ENCODE measurements around the gene DCUN1D3.

DCUN1D3 gene

GRCh38 chr16:20874088-20874581 is 26.0 kb downstream of the DCUN1D3 start:
- Histone ChIP-seq H3K4me1 (ENCODE audit: control insufficient read depth, insufficient read depth, low read length) (no peaks in the 10 kb centered on the region), H3K9me3 (ENCODE audit: control insufficient read depth, insufficient read depth, low read length) (no peaks in the 10 kb centered on the region), H3K27ac (ENCODE audit: low read length) (no peak overlapping the region), H3K4me3 (ENCODE audit: low read length) (no peak overlapping the region), H3K27me3 (ENCODE audit: control insufficient read depth, insufficient read depth, low read length) (no peaks in the 10 kb centered on the region), H3K36me3 (ENCODE audit: control insufficient read depth, insufficient read depth, low read length) (no peaks in the 10 kb centered on the region)
- no CpG with 5 or more reads among the region's 4 CpGs for WGBS (ENCODE audit: insufficient coverage, insufficient read length)
- no peak for DNase-seq (ENCODE audit: low read depth, low spot score)

GRCh38 chr16:20873331-20873730 is 26.8 kb downstream of the DCUN1D3 start:
- H3K36me3 ChIP-seq (ENCODE audit: control insufficient read depth, insufficient read depth, low read length), result no peaks in the 10 kb centered on the region
- H3K27me3 ChIP-seq (ENCODE audit: control insufficient read depth, insufficient read depth, low read length), result no peaks in the 10 kb centered on the region
- WGBS (ENCODE audit: insufficient coverage, insufficient read length), result no CpG with 5 or more reads among the region's 3 CpGs
- H3K27ac ChIP-seq (ENCODE audit: low read length), result no peak overlapping the region
- H3K4me3 ChIP-seq (ENCODE audit: low read length), result no peak overlapping the region
- H3K4me1 ChIP-seq (ENCODE audit: control insufficient read depth, insufficient read depth, low read length), result no peaks in the 10 kb centered on the region
- H3K9me3 ChIP-seq (ENCODE audit: control insufficient read depth, insufficient read depth, low read length), result no peaks in the 10 kb centered on the region
- DNase-seq (ENCODE audit: low read depth, low spot score), result no peak

DNA sequence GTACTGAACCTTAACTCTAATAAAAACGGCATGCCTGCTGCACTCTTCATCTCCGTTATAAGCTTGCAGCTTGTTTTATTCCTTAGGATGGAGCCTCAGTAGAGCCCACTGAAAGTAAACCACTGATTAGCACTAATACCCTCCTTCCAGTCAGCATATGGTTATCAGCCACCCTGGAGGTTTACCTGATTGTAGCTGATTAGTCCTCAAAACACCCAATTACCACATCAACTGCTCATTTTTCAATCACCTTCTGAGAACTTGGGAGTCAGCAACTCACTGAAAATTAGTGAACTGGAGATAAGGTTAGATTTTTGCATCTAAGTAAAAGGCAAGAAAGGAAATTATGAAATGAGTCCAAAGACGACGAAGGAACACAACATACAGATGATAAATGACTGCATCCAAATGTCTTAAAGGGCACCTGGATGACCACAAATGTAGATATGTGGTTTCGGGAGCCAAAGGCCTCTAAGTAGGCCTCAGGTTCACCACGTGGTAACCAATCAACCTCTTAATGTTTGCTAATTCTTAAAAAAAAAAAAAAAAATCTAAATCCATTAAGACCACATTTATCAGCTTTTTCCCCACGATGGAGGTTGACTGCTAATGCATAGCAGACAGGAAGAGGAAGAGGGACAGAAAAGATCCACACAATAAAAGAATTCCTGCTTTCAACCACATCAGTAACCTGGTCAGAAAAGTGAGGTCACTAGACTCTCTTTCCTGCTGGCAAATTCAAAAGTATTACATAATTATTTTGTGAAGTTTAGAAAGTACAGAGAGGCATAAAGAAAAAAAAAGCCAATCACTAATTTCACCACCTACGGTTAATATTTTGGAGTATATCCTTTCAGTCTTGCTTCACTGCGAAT is 28.0 kb downstream of the DCUN1D3 start:
- no peaks in the 10 kb centered on the region for H3K9me3 ChIP-seq (ENCODE audit: control insufficient read depth, insufficient read depth, low read length)
- no peaks in the 10 kb centered on the region for H3K27me3 ChIP-seq (ENCODE audit: control insufficient read depth, insufficient read depth, low read length)
- H3K4me1 ChIP-seq (ENCODE audit: control insufficient read depth, insufficient read depth, low read length), result no peaks in the 10 kb centered on the region
- WGBS (ENCODE audit: insufficient coverage, insufficient read length), result no CpG with 5 or more reads among the region's 9 CpGs
- H3K27ac ChIP-seq (ENCODE audit: low read length), result no peak overlapping the region
- DNase-seq (ENCODE audit: low read depth, low spot score), result no peak
- no peak overlapping the region for H3K4me3 ChIP-seq (ENCODE audit: low read length)
- no peaks in the 10 kb centered on the region for H3K36me3 ChIP-seq (ENCODE audit: control insufficient read depth, insufficient read depth, low read length)

- no peak for DNase-seq (ENCODE audit: low read depth, low spot score)
- no peaks in the 10 kb centered on the region for H3K9me3 ChIP-seq (ENCODE audit: control insufficient read depth, insufficient read depth, low read length)
- peaks cover 1% of the 10 kb centered on the region for H3K4me1 ChIP-seq (ENCODE audit: control insufficient read depth, insufficient read depth, low read length)
- H3K4me3 ChIP-seq (ENCODE audit: low read length), result no peak overlapping the region
- H3K27ac ChIP-seq (ENCODE audit: low read length), result no peak overlapping the region
- H3K36me3 ChIP-seq (ENCODE audit: control insufficient read depth, insufficient read depth, low read length), result no peaks in the 10 kb centered on the region
- no CpG with 5 or more reads among the region's 2 CpGs for WGBS (ENCODE audit: insufficient coverage, insufficient read length)
- H3K27me3 ChIP-seq (ENCODE audit: control insufficient read depth, insufficient read depth, low read length), result no peaks in the 10 kb centered on the region
Measured at GRCh38 chr16:20871258-20871657, 28.9 kb downstream of the DCUN1D3 start.

- Histone ChIP-seq H3K36me3 (ENCODE audit: control insufficient read depth, insufficient read depth, low read length) (no peaks in the 10 kb centered on the region), H3K4me1 (ENCODE audit: control insufficient read depth, insufficient read depth, low read length) (peaks cover 4% of the 10 kb centered on the region), H3K4me3 (ENCODE audit: low read length) (no peak overlapping the region), H3K27me3 (ENCODE audit: control insufficient read depth, insufficient read depth, low read length) (no peaks in the 10 kb centered on the region), H3K9me3 (ENCODE audit: control insufficient read depth, insufficient read depth, low read length) (no peaks in the 10 kb centered on the region), H3K27ac (ENCODE audit: low read length) (no peak overlapping the region)
- WGBS (ENCODE audit: insufficient coverage, insufficient read length), result no CpG with 5 or more reads among the region's 2 CpGs
- no peak for DNase-seq (ENCODE audit: low read depth, low spot score)
Measured at GRCh38 chr16:20870122-20870820, 29.9 kb downstream of the DCUN1D3 start.

DNA sequence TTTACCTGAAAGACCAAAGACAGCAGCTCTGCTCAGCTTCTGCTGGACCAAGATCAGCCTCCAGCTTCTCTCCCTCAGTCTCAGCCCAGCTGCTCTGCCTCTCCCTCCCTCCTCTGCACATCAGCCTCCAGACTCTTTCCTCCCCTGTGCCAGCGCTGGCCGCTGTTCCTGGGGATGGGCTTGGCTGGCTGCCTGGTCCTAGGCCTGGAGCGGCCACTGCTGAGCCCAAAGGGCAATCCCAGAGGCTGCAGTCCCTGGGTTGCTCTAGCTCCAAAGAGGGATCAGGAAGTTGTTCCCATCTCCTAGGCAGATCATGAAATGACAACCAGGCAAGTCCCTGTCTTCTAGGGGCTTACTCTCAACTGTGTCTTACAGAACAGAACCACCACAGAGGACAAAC is 31.3 kb downstream of the DCUN1D3 start:
- no peaks in the 10 kb centered on the region for H3K9me3 ChIP-seq (ENCODE audit: control insufficient read depth, insufficient read depth, low read length)
- H3K4me1 ChIP-seq (ENCODE audit: control insufficient read depth, insufficient read depth, low read length), result peaks cover 4% of the 10 kb centered on the region
- H3K36me3 ChIP-seq (ENCODE audit: control insufficient read depth, insufficient read depth, low read length), result no peaks in the 10 kb centered on the region
- no peak overlapping the region for H3K4me3 ChIP-seq (ENCODE audit: low read length)
- H3K27me3 ChIP-seq (ENCODE audit: control insufficient read depth, insufficient read depth, low read length), result no peaks in the 10 kb centered on the region
- DNase-seq (ENCODE audit: low read depth, low spot score), result no peak
- no CpG with 5 or more reads among the region's 3 CpGs for WGBS (ENCODE audit: insufficient coverage, insufficient read length)
- H3K27ac ChIP-seq (ENCODE audit: low read length), result no peak overlapping the region

DNA sequence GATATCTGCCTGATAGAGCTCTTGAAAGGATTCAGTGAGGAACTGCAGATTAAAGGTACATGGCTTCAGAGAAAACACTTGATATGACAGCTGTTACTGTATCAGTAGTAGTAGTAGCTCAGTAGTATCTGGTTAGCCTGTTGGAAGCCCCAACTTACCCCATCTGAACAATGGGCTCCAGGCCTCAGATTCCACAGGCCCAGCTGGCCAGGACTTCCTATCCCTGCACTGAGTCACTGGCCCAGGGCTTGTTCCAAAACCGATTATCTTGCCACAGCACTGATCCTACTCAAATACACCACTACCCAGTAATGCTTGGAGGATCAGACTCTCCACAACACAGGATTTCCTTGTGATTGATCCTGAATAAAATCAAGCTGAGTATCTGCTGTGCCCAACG is 32.6 kb downstream of the DCUN1D3 start:
- WGBS (ENCODE audit: insufficient coverage, insufficient read length), result no CpG with 5 or more reads among the region's 2 CpGs
- Histone ChIP-seq H3K9me3 (ENCODE audit: control insufficient read depth, insufficient read depth, low read length) (no peaks in the 10 kb centered on the region), H3K36me3 (ENCODE audit: control insufficient read depth, insufficient read depth, low read length) (no peaks in the 10 kb centered on the region), H3K27ac (ENCODE audit: low read length) (no peak overlapping the region), H3K4me3 (ENCODE audit: low read length) (no peak overlapping the region), H3K4me1 (ENCODE audit: control insufficient read depth, insufficient read depth, low read length) (peaks cover 4% of the 10 kb centered on the region), H3K27me3 (ENCODE audit: control insufficient read depth, insufficient read depth, low read length) (no peaks in the 10 kb centered on the region)
- no peak for DNase-seq (ENCODE audit: low read depth, low spot score)

DNA sequence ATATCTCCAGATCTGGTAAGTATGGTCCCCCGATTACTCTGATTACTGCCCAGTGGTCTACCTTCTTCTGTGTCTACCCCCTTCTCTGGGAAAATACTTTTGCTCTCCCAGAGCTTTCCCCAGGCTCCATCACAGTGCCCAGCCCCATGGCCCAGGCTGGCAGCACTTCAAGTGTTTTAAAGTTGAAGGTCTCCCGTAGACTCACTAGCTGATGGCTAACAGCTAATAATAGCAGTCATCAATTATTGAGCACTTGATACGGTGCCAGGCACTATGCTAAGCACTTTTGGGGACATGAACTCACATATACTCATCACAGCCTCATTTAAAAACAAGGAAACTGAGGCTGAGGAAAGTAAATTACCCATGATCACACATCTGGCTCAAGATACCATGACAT is 33.4 kb downstream of the DCUN1D3 start:
- no peak for DNase-seq (ENCODE audit: low read depth, low spot score)
- WGBS (ENCODE audit: insufficient coverage, insufficient read length), result no CpG with 5 or more reads among the region's 3 CpGs
- peaks cover 5% of the 10 kb centered on the region for H3K4me1 ChIP-seq (ENCODE audit: control insufficient read depth, insufficient read depth, low read length)
- H3K27me3 ChIP-seq (ENCODE audit: control insufficient read depth, insufficient read depth, low read length), result no peaks in the 10 kb centered on the region
- no peak overlapping the region for H3K4me3 ChIP-seq (ENCODE audit: low read length)
- H3K9me3 ChIP-seq (ENCODE audit: control insufficient read depth, insufficient read depth, low read length), result no peaks in the 10 kb centered on the region
- H3K36me3 ChIP-seq (ENCODE audit: control insufficient read depth, insufficient read depth, low read length), result no peaks in the 10 kb centered on the region
- no peak overlapping the region for H3K27ac ChIP-seq (ENCODE audit: low read length)

DNA sequence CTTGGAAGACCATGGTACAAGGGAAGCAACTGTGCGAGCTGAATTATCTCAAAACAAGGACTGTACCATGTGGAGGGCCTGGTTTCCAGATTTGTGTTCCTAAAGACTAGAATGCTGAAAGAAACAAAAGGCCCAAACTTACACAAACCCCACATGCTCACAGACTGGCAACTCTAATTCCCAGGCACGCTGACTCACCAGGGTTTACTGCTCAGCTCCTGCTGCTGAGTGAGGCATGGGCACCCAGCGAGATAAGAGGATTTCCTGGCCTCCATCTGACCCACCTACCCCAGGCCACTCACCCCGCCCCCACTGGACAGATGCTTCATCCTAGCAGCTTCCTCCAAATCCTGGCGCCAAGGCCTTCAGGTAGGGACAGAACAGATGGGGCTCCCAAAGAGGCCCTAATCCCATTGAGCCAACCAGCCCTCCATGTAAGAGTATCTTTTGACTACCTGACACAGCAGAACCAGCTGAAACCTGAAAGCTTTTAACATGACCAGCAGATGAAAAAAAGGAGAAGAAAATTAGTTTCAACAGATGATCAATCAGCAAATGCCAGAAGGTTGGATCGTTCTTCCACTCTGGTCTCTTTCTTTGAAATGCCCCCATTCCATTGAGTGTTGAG is 33.9 kb downstream of the DCUN1D3 start:
- no peak for DNase-seq (ENCODE audit: low read depth, low spot score)
- peaks cover 5% of the 10 kb centered on the region for H3K4me1 ChIP-seq (ENCODE audit: control insufficient read depth, insufficient read depth, low read length)

DNA sequence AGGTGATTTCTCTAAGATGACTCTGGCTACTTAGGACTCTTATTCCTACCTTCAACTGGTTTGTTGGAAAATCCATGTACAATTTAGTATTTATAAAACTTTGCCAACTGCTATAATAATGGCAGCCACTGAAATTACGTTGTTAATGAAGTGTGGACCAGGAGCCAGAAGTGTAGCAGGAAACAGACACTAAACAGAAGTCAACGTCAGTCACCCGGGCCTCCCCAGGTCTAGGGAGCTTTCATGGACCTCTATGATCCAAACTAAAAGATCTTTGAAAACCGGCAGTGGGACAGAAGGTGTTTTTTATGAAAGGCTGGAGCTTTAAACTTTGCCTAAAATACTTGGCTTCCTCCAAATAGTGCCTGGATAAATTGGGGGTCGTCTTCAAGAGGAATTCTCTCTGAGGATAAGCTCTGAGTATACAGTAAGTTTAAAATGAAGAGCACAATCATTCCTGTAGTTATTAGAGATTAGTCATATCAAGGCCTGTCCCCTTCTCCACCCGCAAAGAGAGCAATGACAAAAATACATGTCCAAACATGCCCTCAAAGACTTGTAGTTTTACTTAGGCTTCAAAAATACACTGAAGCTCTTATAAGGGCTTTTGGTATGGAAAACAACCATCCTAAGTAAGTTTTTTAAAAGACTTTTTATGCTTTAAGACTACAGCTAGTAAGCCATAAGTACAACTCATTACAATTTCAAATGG is 34.6 kb downstream of the DCUN1D3 start:
- H3K27me3 ChIP-seq (ENCODE audit: control insufficient read depth, insufficient read depth, low read length), result no peaks in the 10 kb centered on the region
- H3K9me3 ChIP-seq (ENCODE audit: control insufficient read depth, insufficient read depth, low read length), result no peaks in the 10 kb centered on the region
- H3K4me3 ChIP-seq (ENCODE audit: low read length), result no peak overlapping the region
- DNase-seq (ENCODE audit: low read depth, low spot score), result no peak
- H3K4me1 ChIP-seq (ENCODE audit: control insufficient read depth, insufficient read depth, low read length), result peaks cover 5% of the 10 kb centered on the region
- H3K36me3 ChIP-seq (ENCODE audit: control insufficient read depth, insufficient read depth, low read length), result no peaks in the 10 kb centered on the region
- no CpG with 5 or more reads among the region's 6 CpGs for WGBS (ENCODE audit: insufficient coverage, insufficient read length)
- H3K27ac ChIP-seq (ENCODE audit: low read length), result no peak overlapping the region

More for the DNA sequence above, 33.9 kb downstream of the DCUN1D3 start:
- H3K27me3 ChIP-seq (ENCODE audit: control insufficient read depth, insufficient read depth, low read length), result no peaks in the 10 kb centered on the region
- no peak overlapping the region for H3K27ac ChIP-seq (ENCODE audit: low read length)
- WGBS (ENCODE audit: insufficient coverage, insufficient read length), result no CpG with 5 or more reads among the region's 6 CpGs
- H3K36me3 ChIP-seq (ENCODE audit: control insufficient read depth, insufficient read depth, low read length), result no peaks in the 10 kb centered on the region
- H3K9me3 ChIP-seq (ENCODE audit: control insufficient read depth, insufficient read depth, low read length), result no peaks in the 10 kb centered on the region
- no peak overlapping the region for H3K4me3 ChIP-seq (ENCODE audit: low read length)
